ENCODE results near the gene SORBS1.

Gene SORBS1

DNA sequence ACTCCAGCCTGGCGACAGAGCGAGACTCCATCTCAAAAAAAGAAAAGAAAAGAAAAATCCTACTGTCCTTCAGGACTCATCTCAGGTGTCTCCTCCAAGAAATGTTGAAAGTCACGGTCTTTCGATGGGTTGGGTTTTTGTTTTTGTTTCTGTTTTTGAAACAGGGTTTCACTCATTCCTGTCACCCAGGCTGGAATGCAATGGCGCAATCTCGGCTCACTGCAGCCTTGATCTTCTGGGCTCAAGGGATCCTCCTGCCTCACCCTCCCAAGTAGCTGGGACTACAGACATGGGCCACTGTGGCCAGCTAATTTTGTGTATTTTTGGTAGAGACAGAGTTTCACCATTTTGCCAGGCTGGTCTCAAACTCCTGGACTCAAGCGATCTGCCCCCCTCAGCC, 3.1 kb upstream of the SORBS1 start:
- DNase-seq, result no peak

DNA sequence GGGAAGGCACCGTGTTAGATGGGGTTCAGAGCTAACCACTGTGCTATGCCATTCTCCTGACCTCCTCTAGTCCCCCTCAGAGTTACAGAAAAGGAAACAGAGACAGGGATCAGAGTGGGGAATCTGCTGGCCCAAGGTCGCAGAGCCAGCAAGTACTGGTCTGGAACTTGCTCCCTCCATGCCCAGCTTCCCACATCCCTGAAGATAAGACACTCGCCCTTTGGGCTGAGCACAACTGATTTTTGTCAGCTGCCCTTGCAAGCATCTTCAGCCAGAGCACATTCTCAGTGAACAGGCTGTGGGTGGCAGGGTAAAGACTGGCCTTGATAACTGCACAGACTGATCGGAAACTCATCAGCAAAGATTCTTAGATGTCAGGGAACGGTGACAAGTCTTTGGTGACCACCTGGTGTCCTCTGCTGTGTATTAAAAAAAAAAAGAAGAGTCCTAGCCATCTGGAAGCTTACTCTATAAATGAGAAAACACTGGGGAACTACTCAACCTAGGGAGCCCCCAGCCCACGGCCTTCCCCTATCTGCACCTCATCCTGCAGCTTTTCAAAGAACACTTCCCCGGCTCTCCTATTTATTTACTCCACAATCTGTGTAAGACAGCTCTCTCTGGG, 1.3 kb upstream of the SORBS1 start:
- no peak for DNase-seq

- no peak for DNase-seq
These were observed 650 bp upstream of the SORBS1 start for GRCh38 chr10:95561864-95562177.

DNA sequence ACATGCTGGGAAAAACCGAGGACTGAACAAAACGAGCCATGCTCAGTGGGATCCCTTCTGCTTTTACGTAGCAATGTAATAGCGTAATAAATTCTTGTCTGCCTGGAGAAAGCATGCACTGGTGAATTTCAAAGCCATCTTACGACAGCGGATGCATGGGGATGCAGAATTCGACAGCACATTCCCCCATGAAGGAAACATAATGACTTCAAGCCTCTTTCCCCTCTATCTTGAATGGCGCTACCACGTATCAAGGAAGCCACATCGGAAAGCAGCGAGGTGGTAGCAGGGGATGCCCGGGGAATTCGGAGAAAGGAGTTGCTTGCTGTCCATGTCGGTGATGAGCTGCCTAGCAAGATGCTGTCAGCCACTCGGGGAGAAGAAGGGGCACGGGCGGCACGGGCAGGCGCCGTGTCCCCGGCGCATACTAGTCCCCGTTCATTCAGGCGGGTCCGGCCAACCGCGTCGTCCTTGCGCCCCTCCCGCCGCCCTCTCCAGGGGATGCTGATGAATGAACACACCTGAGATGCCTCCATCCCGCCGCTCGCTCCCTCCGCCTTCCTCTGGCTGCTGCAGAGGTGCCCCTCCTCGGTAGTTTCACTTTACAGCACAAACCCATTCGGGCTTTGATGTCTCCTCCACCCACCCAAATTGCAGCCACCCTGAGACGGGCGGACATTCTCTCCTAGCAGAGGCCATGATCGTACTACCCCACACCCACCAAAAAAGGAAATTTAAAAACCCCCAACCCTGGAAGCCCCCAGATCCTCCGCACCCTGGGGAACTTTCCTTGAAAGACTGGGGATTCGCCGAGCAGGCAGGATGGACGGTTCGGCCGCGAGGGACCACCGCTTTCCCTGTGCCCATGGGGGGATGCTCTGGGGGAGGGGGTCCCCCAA, 644 bp downstream of the SORBS1 start:
- peak; percentile 54 for DNase-seq

DNA sequence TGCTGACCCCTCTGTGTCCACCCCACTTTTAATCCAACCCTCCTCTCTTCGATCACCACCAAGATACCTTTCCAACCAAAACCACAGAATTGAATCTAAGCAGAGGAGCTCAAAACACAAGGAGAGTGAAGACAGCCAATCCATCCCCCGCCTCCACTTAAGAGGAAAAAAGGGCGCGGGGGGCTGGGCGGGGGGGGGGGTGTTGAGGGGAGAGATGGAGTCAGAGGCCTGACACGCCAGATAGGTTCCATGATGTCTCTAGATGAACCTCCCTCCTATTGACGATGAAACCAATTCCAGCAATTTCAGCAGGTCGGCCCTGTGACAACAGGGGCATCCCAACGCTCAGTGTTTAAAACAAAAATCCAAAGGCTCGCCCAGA, 1.3 kb downstream of the SORBS1 start:
- DNase-seq, result no peak

DNA sequence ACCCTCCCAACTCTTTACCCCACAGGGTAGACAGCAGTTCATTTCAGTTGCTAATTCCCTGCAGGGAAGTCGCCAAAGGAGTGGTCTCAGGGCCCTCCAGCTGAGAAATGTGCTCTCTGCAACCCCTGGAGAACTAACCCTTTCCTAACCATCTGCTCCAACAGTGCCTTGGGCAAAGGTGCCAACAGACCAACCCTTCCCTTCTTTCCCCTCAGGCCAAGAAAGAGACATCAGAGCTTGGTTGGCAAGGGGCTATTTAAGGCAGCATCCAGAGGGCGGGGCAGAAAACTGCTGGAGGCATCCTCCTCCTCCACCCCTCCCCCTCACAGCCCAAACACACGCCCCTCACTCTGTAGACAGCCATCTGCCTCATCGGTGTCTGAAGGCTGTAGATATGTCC, 1.7 kb downstream of the SORBS1 start:
- peak; percentile 46 for DNase-seq

DNA sequence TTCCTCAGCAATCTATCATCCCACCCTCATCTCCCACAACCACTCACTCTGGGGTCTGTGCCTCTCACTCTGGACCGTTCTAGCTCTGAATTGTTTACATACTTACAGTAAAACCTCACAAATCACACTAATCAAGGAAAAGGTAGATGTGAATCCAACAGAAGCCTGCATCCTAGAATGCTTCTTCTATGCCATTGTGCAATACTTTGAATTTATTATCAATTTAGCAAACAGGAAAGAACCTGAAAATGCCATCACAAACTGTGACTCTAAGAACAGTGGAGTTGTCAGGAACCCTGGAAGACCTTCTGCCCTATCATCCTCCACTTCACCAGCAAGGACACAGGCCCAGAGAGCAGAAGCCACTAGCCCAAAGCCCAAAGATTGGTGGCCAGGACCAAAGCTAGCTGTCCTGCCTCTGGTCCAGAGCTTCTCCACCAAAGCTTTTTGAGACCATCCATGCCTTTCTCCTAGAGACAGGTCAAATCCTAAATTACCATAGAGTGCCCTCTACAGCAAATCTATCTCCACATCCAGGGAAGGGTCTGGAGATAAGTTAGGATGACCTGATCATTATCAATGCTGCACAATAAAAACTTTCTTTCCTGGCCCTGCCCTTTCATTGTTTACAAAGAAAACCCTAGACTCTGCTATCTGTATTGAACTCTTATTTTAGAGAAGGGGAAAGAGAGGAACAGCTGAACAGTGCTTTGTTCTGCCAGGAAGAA, 2.4 kb downstream of the SORBS1 start:
- no peak for DNase-seq

GRCh38 chr10:95556994-95557767, 4.0 kb downstream of the SORBS1 start:
- DNase-seq, result no peak

GRCh38 chr10:95553674-95554073, 7.5 kb downstream of the SORBS1 start:
- no peak for DNase-seq

DNA sequence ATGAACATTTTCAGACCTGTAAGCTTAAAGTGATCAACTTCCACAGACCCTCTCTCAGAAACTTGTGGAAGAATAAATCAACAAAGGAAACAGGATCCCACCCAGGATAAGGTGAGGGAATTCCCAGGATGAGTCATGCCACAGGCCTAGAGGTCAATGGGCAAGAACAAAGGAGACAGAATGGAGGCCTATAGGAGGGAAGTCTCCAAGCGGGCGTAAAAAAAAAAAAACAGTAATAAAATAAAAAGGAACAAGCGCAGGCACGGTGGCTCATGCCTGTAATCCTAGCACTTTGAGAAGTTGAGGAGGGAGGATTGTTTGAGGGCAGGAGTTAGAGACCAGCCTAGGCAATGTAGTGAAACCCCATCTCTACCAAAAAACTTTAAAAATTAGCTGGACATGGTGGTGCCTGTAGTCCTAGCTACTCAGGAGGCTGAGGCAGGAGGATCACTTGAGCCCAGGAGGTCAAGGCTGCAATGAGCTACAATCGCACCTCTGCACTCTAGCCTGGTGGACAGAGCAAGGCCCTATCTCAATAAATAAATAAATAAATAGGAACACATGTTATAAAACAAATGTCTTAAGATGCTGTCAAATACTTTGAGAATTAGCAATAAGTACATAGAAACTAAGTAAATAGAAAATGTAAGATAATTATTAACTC, 8.4 kb downstream of the SORBS1 start:
- no peak for DNase-seq

DNA sequence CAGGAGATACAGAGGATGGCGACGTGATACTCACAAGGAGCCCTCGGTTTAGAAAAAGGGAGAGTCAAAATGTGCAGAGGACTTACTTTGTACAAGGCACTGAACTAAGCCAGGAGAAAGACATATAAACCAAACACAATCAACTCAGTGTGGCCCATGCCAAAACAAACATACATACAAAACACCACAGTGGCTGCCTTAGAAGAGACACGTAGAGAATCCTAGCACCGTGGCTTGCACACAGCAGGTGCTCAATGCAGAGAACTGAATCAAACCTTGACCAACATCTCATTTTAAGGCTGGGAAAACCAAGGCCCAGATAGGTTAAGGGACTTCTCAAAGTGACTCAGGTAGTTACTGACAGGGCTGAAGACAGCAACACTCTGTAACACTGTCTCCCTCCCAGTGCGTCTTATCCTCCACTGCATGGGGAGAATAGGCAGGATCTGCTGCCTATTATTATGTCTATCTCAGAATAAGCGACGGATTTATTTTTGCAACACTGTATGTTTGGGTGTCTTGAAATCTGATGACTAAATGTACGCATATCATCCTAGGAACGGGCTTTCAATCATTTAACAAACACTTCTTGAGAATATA, 11.0 kb downstream of the SORBS1 start:
- DNase-seq, result no peak

- DNase-seq, result no peak
These were observed 13.3 kb downstream of the SORBS1 start for GRCh38 chr10:95547791-95548435.

- DNase-seq, result no peak
These were observed 14.0 kb downstream of the SORBS1 start for GRCh38 chr10:95547197-95547596.

DNA sequence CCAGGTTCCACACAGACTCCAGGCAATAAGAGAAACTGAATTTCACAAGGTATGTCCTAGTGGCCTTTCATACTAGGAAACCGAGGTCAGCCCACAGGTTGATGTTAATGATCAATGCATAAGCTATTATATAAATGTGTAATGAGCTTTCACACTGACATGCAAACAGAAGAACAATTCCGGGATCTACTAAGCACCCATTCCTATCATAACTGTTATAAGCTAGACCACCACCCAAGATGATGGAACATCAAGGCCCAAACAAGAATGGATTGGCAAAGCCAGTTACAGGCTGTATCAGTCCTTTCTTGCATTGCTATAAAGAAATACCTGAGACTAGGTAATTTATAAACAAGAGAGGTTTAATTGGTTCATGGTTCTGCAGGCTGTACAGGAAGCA, 15.2 kb downstream of the SORBS1 start:
- no peak for DNase-seq

- DNase-seq, result peak; percentile 51
These were observed 16.2 kb downstream of the SORBS1 start for GRCh38 chr10:95544783-95545500.

GRCh38 chr10:95543459-95543858, 17.7 kb downstream of the SORBS1 start:
- DNase-seq, result no peak

- DNase-seq, result no peak
These were observed 18.4 kb downstream of the SORBS1 start for GRCh38 chr10:95542761-95543160.

DNA sequence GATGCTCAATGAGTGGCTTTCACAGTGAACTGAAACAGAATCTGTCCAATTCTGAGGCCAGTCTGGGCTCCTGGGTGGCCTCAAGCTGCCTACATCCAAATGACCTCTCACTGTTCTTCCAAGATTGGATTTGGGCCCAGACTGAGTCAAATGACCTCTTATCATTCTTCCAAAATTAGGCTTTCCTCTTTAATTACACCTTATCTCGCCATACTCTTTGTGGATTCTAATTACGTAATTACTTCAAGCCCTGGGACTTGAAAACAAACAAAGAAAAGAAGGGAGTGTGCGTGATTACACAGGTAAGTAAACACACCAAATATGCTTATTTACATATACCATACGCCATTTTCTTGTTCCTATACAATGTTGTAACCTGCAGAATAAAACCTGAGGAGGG, 18.8 kb downstream of the SORBS1 start:
- DNase-seq, result no peak

- DNase-seq, result no peak
These were observed 20.6 kb downstream of the SORBS1 start for GRCh38 chr10:95540514-95541052.

GRCh38 chr10:95539560-95540284, 21.4 kb downstream of the SORBS1 start:
- DNase-seq, result no peak

Data from right hindlimb (tissue), 1 donor.